Type B pancreatic cell (in vitro differentiated cells): Measurements from ENCODE around the gene FRAS1. TPM values are rescaled to one million over a fixed set of nuclear protein-coding genes. Genes with fewer than 3 reads are reported as not detected.
"Not testable (repeated sequence)": the region's sequence is repeated elsewhere in the genome, so short reads cannot be mapped to it uniquely, and the experiment has no call there.

Source experiments
- DNase-seq: peaks from one replicate; pipeline ENCODE4 v3.0.0; 2021; ENCODE audit warnings: mixed read lengths; ENCODE audit not compliant: unreplicated experiment; ENCODE audit errors: extremely low spot score
- H3K27ac Mint-ChIP-seq: 2 replicates; pipeline ENCODE4 v1.8.0; 2021; ENCODE audit warnings: mild to moderate bottlenecking, mixed read lengths
- H3K27me3 Mint-ChIP-seq: 2 replicates; pipeline ENCODE4 v1.8.0; 2021; ENCODE audit warnings: mixed read lengths
- H3K36me3 Mint-ChIP-seq: 2 replicates; pipeline ENCODE4 v1.8.0; 2021; ENCODE audit warnings: mixed read lengths
- H3K4me1 Mint-ChIP-seq: one replicate; pipeline ENCODE4 v1.8.0; 2021; ENCODE audit warnings: mixed read lengths; ENCODE audit not compliant: unreplicated experiment
- H3K4me3 Mint-ChIP-seq: 2 replicates; pipeline ENCODE4 v1.8.0; 2021; ENCODE audit warnings: mild to moderate bottlenecking, mixed read lengths
- H3K9me3 Mint-ChIP-seq: 2 replicates; pipeline ENCODE4 v1.8.0; 2021; ENCODE audit warnings: mixed read lengths
- CTCF ChIP-seq: fragments of 200-600 bp; sonication (generic); conservative IDR thresholded peaks from 2 replicates; pipeline ENCODE4 v1.5.0; 2021; ENCODE audit warnings: antibody characterized with exemption, mild to moderate bottlenecking
- long read RNA-seq: library from polyadenylated mRNA; unstranded; transcript quantifications from one replicate; pipeline ENCODE4 v2.0.0, GENCODE V29; 2020
- total RNA-seq: library from RNA; stranded (reverse); gene quantifications from 2 replicates; pipeline ENCODE4 v1.2.1, GENCODE V29; 2021; ENCODE audit warnings: low replicate concordance

The FRAS1 gene, protein sequence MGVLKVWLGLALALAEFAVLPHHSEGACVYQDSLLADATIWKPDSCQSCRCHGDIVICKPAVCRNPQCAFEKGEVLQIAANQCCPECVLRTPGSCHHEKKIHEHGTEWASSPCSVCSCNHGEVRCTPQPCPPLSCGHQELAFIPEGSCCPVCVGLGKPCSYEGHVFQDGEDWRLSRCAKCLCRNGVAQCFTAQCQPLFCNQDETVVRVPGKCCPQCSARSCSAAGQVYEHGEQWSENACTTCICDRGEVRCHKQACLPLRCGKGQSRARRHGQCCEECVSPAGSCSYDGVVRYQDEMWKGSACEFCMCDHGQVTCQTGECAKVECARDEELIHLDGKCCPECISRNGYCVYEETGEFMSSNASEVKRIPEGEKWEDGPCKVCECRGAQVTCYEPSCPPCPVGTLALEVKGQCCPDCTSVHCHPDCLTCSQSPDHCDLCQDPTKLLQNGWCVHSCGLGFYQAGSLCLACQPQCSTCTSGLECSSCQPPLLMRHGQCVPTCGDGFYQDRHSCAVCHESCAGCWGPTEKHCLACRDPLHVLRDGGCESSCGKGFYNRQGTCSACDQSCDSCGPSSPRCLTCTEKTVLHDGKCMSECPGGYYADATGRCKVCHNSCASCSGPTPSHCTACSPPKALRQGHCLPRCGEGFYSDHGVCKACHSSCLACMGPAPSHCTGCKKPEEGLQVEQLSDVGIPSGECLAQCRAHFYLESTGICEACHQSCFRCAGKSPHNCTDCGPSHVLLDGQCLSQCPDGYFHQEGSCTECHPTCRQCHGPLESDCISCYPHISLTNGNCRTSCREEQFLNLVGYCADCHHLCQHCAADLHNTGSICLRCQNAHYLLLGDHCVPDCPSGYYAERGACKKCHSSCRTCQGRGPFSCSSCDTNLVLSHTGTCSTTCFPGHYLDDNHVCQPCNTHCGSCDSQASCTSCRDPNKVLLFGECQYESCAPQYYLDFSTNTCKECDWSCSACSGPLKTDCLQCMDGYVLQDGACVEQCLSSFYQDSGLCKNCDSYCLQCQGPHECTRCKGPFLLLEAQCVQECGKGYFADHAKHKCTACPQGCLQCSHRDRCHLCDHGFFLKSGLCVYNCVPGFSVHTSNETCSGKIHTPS (N-terminal part only)
- total RNA-seq = 33.1 and 37.7 TPM in 2 replicates
- long read RNA-seq, partial matches to known transcripts = 13 of 20 reads
- long read RNA-seq, other reads (novel, unspliced or antisense) = 6 of 20 reads

DNA sequence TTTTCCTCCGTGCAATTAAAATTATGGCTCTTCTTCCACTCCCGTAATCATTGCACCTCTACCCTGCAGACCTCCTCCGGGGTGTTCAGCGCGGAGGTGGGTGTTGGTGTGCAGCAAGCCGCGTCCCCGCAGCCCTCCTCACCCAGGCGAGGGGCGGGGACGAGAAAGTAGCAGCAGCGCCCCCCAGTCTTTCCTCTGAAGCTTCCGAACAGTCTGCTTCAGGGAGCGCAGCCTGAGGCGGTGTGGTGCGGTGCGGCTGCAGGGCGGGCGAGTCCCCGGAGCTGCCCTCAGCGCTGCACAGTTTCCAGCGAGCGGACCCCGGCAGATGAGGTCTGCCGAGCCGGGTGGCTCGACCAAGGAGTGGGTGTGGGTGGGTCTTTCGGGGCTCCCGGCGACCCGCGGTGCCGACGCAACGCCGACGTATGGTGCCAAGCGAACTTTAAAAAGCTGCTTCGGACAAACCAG is at the start of gene FRAS1:
Gene FRAS1, plus strand, starts transcription at position 189 of the 465 bp plus-strand sequence. CDS start 687 bp downstream, outside the sequence.
- Mint-ChIP-seq H3K27me3 (peaks cover 5% of the 10 kb centered on the region), H3K36me3 (no peaks in the 10 kb centered on the region), H3K27ac (peak within 1 kb of the TSS; percentile 84), H3K9me3 (no peaks in the 10 kb centered on the region), H3K4me3 (peak within 1 kb of the TSS; percentile 95), H3K4me1 (peaks cover 10% of the 10 kb centered on the region)
- TF ChIP-seq CTCF = peak; percentile 27
- DNase-seq = peak; percentile 80

GRCh38 chr4:78011003-78011402 is 46.1 kb upstream of the FRAS1 start:
- not testable (repeated sequence) for H3K4me3 Mint-ChIP-seq, DNase-seq, H3K27me3 Mint-ChIP-seq, H3K4me1 Mint-ChIP-seq, H3K9me3 Mint-ChIP-seq, H3K36me3 Mint-ChIP-seq, H3K27ac Mint-ChIP-seq

DNA sequence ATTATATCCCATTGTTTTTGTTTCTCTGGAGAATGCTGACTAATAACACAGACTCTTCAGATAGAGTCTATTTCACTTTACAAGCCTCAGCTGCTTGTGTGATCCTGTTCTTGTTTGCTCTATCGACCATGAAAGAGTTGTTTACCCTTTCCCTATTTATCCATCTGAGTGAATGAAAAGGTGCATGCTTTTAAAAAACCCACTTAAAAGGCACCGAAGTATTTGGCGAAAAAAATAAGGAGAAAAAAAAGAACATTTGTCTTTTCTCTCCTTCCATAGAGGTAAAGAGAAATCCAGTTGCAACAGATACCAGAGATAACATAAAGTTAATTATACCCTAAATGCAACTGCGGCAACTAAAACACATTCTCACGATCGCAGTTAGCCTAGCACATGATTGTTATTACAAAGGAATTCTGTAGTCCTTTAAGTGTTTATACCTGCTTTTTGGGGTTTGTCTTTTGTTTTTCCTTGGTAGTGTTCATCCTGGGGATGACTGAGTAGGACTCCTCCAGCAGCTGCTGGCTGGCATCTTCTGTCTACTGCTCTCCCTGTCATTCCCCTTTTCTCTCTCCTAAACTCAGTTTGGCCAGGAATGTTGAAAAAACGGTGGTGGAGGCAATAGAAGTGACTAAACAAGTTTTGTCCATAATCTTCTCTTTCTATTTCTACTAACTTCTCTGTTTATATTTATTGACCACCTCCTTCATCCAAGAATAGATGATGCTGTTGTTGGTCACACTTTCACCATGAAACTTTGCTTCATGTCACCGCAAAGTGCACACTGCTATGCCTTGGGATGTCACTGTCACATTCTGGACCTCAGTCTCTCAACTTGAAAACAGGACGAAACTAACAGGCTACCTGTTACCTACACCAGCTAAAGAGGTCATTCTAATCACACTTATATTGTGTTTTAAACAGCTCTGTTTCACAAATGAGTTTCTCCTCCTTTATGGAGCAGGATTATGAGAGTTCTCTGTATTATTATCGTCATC is 41.9 kb upstream of the FRAS1 start:
- no peak overlapping the region for H3K27ac Mint-ChIP-seq
- peaks cover 9% of the 10 kb centered on the region for H3K4me1 Mint-ChIP-seq
- peaks cover 8% of the 10 kb centered on the region for H3K9me3 Mint-ChIP-seq
- no peak overlapping the region for H3K4me3 Mint-ChIP-seq
- no peaks in the 10 kb centered on the region for H3K36me3 Mint-ChIP-seq
- no peak for TF ChIP-seq CTCF
- no peak for DNase-seq
- no peaks in the 10 kb centered on the region for H3K27me3 Mint-ChIP-seq

DNA sequence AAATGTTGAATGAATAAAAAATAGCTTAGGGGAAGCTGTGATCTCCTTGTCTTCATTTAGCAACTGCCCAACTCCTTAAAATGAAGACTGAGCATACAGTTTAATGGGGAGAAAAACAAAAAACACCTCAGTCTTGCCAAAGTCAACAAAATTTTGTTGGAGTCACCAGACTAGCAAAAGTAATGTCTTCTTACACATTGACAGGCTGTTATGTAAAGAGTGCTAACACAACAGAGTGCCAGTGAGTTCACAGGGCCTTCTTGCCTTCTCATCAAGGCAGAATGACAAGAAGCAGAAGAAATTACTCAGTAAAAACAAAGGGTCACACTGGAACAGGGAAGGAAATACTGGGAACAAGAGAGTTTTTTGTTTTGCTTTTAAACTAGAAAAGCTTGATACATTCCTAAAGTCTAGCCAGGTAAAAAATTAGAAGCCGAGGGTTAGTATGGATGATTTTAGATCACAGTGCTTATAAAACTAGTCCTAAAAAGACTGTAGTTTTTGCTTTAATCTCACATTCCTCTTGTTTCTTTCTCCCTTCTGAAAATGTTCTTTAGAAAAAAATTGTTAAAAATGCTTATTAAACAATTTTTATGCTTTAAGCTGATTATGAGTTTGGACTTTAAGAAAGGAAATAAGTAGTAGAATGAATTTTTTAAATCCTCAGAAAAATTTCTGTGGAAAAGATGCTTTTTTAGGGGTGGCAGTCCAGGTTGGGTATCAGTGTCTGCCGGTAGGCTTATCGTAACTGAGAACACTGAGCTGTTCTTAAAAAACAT is 38.7 kb upstream of the FRAS1 start:
- no peak for DNase-seq
- H3K4me3 Mint-ChIP-seq = no peak overlapping the region
- no peaks in the 10 kb centered on the region for H3K27me3 Mint-ChIP-seq
- no peak for TF ChIP-seq CTCF
- no peaks in the 10 kb centered on the region for H3K36me3 Mint-ChIP-seq
- no peaks in the 10 kb centered on the region for H3K9me3 Mint-ChIP-seq
- H3K27ac Mint-ChIP-seq = no peak overlapping the region
- H3K4me1 Mint-ChIP-seq = peaks cover 9% of the 10 kb centered on the region

- H3K36me3 Mint-ChIP-seq = no peaks in the 10 kb centered on the region
- H3K27me3 Mint-ChIP-seq = no peaks in the 10 kb centered on the region
- peaks cover 9% of the 10 kb centered on the region for H3K4me1 Mint-ChIP-seq
- H3K27ac Mint-ChIP-seq = no peak overlapping the region
- no peaks in the 10 kb centered on the region for H3K9me3 Mint-ChIP-seq
- TF ChIP-seq CTCF = no peak
- no peak overlapping the region for H3K4me3 Mint-ChIP-seq
- no peak for DNase-seq
Observed at GRCh38 chr4:78019414-78019813, 37.7 kb upstream of the FRAS1 start.
